HG03558 (cell line): ENCODE measurements around the gene BMAL2.

ENCODE experiments used
- ATAC-seq: cut with Tn5 transposase; IDR thresholded peaks from one replicate; pipeline ENCODE4 v1.9.1; 2021; ENCODE audit warnings: moderate number of reproducible peaks; ENCODE audit not compliant: unreplicated experiment; ENCODE audit errors: extremely low read depth

BMAL2 gene

GRCh38 chr12:27319848-27320247, 12.8 kb upstream of the BMAL2 start:
- ATAC-seq: no peak

- ATAC-seq: no peak
Measured at GRCh38 chr12:27324530-27324929, 8.1 kb upstream of the BMAL2 start.

GRCh38 chr12:27330846-27331245, 1.8 kb upstream of the BMAL2 start:
- ATAC-seq: no peak

- no peak for ATAC-seq
Measured at GRCh38 chr12:27331291-27331926, 1.2 kb upstream of the BMAL2 start.

GRCh38 chr12:27331927-27332324, 710 bp upstream of the BMAL2 start:
- no peak for ATAC-seq

GRCh38 chr12:27332407-27332713, 276 bp upstream of the BMAL2 start:
- no peak for ATAC-seq

- ATAC-seq: no peak
Measured at GRCh38 chr12:27333403-27334009, 870 bp downstream of the BMAL2 start.

DNA sequence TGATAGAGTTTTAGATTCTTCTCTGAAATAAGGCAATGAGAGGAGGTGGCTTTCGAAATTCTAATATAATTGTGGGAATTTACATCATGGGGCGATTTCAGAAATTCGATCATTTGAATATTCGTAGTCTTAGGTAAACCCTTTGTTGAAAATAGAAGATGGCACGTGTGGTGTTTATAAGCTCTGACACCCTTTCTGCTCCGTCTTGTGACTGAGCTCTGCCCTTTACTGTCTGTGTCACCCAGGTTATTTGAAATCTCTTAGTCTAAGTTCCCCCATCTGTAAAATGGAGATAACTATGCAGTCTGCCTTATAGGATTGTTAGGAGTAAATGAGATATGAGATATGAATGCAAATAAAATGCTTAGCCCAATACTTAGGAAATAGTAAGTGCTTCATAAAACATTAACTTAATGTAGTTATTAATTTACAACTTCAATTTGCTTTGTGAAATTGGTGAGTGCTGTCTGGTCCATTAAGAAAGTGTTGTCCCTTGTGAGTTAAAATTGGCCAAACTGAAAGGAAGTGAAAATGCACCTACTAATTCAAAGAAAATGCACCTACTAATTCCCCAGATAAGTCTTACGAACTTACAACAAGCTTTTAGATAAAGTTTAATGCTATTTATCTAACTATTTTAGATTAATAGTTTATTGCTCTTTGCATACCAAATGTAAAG, 1.5 kb downstream of the BMAL2 start:
- ATAC-seq: no peak

DNA sequence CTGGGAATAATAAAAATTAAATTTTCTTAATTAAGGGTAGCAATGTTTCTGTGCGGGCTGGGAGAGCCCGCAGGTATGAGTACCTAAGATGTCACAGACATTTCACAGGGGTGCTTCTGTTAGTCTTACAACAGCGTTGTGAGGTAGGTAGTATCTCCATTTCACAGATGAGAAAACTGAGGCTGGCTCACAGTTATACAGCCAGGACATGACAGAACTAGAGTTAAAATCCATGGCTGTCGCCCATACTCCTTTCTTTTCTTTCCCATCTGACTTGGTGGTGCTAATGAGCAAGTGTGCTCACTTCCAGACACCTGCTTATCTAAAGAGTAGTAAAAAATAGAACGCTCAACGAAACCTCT, 2.1 kb downstream of the BMAL2 start:
- ATAC-seq: no peak

- ATAC-seq: no peak
Measured at GRCh38 chr12:27335364-27336281, 3.0 kb downstream of the BMAL2 start.

- ATAC-seq: no peak
Measured at GRCh38 chr12:27336282-27336653, 3.6 kb downstream of the BMAL2 start.

DNA sequence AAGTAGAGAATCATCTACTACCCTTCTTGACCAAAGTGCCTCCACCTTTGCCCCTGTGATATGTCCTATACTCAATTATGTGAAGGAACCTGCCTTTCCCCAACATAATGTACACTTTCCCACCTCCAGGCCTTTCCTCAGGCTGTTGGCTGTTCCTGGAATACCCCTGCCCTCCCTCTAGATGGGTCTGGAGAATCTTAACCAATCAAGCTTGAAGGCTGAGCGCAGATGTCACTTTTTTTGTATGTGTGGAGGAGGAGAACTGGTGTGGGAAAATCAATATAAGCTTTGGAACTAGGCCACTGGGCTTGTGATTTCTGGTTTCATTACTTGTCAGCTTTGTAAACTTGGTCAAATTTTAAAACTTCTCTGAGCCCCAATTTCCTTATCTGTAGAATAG, 4.7 kb downstream of the BMAL2 start:
- ATAC-seq: no peak

DNA sequence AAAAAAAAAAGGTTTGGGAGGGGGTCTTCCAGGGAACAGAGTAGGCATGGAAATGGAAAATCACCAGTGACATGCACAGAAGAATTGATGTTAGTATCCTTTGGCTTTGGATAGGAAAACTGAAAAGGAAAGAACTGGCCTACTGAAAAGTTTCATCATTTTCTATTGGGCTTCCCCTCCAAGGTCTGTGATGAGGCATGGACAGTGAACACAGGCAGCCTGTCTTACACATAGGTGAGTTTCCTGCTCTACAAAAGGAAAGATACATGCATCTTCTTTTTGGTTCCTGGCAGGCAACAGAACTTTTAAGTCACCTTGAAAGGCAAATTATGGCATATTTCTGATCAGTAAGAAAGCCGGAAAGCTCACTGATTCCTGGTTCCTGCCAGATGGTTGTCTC, 5.8 kb downstream of the BMAL2 start:
- ATAC-seq: no peak

DNA sequence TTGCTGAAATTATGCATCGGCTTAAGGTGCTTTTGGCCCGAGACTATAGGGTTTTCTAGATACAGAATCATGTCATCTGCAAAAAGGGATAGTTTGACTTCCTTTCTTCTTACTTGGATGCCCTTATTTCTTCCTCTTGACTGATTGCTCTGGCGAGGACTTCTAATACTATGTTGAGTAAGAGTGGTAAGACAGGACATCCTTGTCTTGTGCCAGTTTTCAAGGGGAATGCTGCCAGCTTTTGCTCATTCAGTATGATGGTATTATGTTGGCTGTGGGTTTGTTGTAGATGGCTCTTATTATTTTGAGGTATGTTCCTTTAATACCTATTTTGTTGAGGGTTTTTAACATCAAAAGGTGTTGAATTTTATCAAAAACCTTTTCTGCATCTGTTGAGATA, 8.3 kb downstream of the BMAL2 start:
- ATAC-seq: no peak

DNA sequence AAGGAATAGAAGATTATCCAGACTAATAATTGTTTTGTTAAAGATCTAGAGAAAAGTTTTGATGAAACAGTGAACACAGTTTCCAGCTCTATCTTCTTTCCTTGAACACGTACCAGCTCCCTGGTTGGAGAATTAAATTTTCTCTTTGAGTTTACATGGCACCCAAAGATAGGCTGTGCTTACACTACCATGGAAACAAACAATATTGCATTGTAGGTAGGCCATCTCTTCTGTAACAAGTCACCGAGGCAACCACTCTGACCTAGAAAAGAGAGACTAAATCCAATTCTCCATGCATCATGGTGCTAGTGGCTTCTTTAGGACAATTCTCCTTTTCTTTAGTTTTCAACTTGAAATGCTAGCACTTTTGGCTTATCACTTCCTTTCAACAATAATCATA, 9.9 kb downstream of the BMAL2 start:
- no peak for ATAC-seq

DNA sequence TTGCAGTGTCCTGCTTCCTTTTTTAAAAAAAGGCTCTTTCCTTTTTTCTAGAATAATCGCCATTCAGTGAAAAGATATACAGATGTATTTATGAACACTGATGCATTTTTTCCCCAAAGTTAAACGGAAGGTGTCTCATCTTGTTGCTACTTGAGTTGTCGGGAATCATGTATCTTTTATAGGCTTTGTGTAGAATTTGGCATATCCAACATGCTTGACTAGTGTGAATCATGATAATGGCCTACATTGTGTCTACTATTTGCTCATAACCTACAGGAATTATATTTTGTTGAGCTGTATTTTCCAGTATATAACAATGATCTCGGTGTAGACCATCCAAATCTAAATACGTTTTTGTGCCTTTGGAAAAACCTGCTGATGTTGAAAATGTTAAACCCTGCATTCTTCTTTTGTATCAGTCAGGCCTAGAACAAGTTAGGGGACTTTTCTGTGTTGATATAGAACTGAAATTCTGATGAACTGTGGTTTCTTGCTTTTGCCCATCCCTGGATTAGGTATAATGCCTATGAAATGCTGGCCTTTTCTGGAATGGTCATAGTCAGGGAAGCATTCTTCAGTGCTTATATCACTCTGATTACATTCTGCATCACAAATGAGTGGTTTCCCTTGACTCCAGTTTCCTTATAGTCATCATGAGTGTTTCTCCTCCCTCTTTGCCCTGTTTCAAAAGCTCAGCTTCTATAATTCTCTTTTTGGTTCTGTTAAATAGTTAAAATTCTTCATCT, 10.8 kb downstream of the BMAL2 start:
- no peak for ATAC-seq

DNA sequence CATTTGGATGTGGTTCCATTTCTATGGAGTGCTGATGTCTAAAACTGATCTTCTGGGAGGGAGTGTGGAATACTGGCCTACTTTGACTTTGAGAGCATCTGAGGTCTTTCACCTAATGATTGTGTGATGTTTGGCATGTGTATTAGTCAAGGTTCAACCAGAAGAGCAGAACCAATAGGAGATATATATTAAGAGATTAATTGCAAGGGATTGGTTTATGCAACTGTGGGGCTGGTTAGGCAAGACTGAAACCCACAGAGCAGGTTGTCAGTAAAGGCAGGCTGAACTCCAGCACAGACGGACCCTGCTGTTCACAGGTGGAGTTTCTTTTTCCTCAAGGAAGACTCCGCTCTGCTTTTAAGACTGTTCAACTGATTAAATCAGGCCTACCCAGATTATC, 11.6 kb downstream of the BMAL2 start:
- ATAC-seq: no peak

DNA sequence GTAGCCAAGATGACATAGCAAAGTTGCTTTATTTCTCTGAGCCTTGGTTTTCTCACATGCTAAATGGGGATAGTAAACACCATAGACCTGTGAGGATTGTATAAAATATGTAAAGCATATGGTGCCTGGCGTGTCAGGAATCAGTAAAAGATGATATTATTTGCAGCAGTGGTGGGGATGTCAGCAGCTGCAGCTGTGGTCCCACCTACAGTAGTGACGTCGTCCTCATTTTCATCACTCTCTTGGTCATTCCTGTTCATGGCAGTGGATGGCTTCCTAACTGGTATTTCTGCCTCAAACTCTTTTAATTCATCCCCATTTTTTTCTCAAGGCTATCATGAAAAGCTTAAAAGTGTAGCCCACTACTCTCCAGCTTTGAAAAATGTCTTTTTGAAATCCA, 12.1 kb downstream of the BMAL2 start:
- ATAC-seq: no peak

GRCh38 chr12:27345376-27345775, 12.7 kb downstream of the BMAL2 start:
- no peak for ATAC-seq

DNA sequence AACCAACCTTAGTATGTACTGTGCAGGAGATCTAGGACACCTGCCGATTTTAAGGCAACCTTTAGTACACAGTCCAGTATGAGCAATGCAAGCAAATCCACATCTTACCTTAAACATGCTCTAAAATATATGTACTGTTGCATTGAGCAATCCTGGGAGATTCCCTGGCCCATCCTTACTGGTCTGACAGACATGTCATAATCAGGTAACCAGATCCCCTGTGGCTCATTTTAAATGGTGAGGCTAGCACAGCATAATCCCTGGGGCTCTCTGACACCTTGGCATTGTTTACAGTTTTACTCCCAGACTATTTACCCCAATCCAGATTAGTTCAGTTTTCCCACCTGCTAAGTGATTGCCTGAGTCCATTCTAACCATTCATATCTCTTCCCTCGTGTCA, 15.1 kb downstream of the BMAL2 start:
- ATAC-seq: no peak
